Uterus (tissue), 2 donors: Measurements from ENCODE around the gene TCF4.

Source experiments
- CTCF ChIP-seq, 4 experiments: fragments of 200-600 bp in 2 of 4; fragments of 450-650 bp in 2 of 4; sonication (generic) in 2 of 4; IDR thresholded peaks; one replicate each; pipeline ENCODE4 v1.5.1; 2016 to 2019; ENCODE audit warnings: antibody characterized with exemption in 4 of 4, mild to moderate bottlenecking in 2 of 4, moderate library complexity in 1 of 4
- POLR2A ChIP-seq, 2 donors: fragments of 450-650 bp; IDR thresholded peaks; one replicate each; pipeline ENCODE4 v1.6.1; 2016; ENCODE audit warnings: antibody characterized with exemption in 2 of 2, mild to moderate bottlenecking in 1 of 2, moderate library complexity in 1 of 2

- TF ChIP-seq CTCF (IDR thresholded peaks at IDR 0.05) (no peak), POLR2A (IDR thresholded peaks at IDR 0.05) (no peak)
Observed at GRCh38 chr18:55623626-55624025, 35.6 kb upstream of the TCF4 start.
